ENCODE results near the gene LEUTX.
"Not testable (repeated sequence)": the region's sequence is repeated elsewhere in the genome, so short reads cannot be mapped to it uniquely, and the experiment has no call there.

LEUTX gene

GRCh38 chr19:39778763-39779162, at the start of gene LEUTX:
Gene LEUTX, plus strand, starts transcription at chr19:39778854. Its CDS starts 67 bp downstream, at chr19:39778921.
- peak; percentile 13 for DNase-seq

- no peak for DNase-seq
Observed at GRCh38 chr19:39729594-39729993, 49.1 kb upstream of the LEUTX start.

GRCh38 chr19:39731685-39732084, 47.0 kb upstream of the LEUTX start:
- DNase-seq = no peak

- no peak for DNase-seq
Observed at GRCh38 chr19:39733841-39734240, 44.8 kb upstream of the LEUTX start.

GRCh38 chr19:39735688-39736087, 43.0 kb upstream of the LEUTX start:
- DNase-seq = no peak

- no peak for DNase-seq
Observed at GRCh38 chr19:39736088-39736487, 42.6 kb upstream of the LEUTX start.

GRCh38 chr19:39737351-39737750, 41.3 kb upstream of the LEUTX start:
- peak; percentile 16 for DNase-seq

- no peak for DNase-seq
Observed at GRCh38 chr19:39737891-39738290, 40.8 kb upstream of the LEUTX start, which contains the start of gene CLC. Gene CLC, minus strand, starts transcription at chr19:39738029. Its CDS starts 77 bp downstream, at chr19:39737952.

GRCh38 chr19:39738814-39739213, 39.8 kb upstream of the LEUTX start:
- no peak for DNase-seq

- DNase-seq = peak; percentile 9
Observed at GRCh38 chr19:39740395-39740794, 38.3 kb upstream of the LEUTX start.

- no peak for DNase-seq
Observed at GRCh38 chr19:39745643-39746042, 33.0 kb upstream of the LEUTX start.

GRCh38 chr19:39746836-39747529, 31.7 kb upstream of the LEUTX start:
- no peak for DNase-seq

- DNase-seq = no peak
Observed at GRCh38 chr19:39749981-39750380, 28.7 kb upstream of the LEUTX start.

GRCh38 chr19:39752390-39752789, 26.3 kb upstream of the LEUTX start:
- peak; percentile 23 for DNase-seq

- DNase-seq = no peak
Observed at GRCh38 chr19:39752795-39753194, 25.9 kb upstream of the LEUTX start.

GRCh38 chr19:39754544-39754943, 24.1 kb upstream of the LEUTX start:
- DNase-seq = no peak

- no peak for DNase-seq
Observed at GRCh38 chr19:39754971-39755370, 23.7 kb upstream of the LEUTX start.

- no peak for DNase-seq
Observed at GRCh38 chr19:39759457-39760184, 19.0 kb upstream of the LEUTX start.

GRCh38 chr19:39761851-39762250, 16.8 kb upstream of the LEUTX start:
- DNase-seq = not testable (repeated sequence)

- peak; percentile 17 for DNase-seq
Observed at GRCh38 chr19:39765091-39766076, 13.3 kb upstream of the LEUTX start.

- DNase-seq = no peak
Observed at GRCh38 chr19:39768334-39768733, 10.3 kb upstream of the LEUTX start.

- no peak for DNase-seq
Observed at GRCh38 chr19:39768786-39769185, 9.9 kb upstream of the LEUTX start.

- DNase-seq = no peak
Observed at GRCh38 chr19:39780894-39781293, 2.2 kb downstream of the LEUTX start.

All from stimulated activated CD4-positive, alpha-beta T cell treated with anti-CD3 and anti-CD28 coated beads, Interleukin-1b, Interleukin-23, amount 100 ng/mL, for 48 hours (primary cell).